GM23338 (cell line): ENCODE data around the gene MORC1. TPM values are rescaled to one million over a fixed set of nuclear protein-coding genes. Genes with fewer than 3 reads are reported as not detected.

Source experiments
- ATAC-seq: fragments of 200-7000 bp; cut with Tn5 transposase; 3 replicates; pipeline ENCODE4 v1.9.1; 2020
- DNase-seq: peaks from one replicate; pipeline ENCODE4 v3.0.0-alpha.2; 2015; ENCODE audit warnings: low spot score
- H2AFZ ChIP-seq: fragments of 200-600 bp; sonication (generic); 2 replicates; pipeline ENCODE4 v1.8.0; 2016; ENCODE audit warnings: antibody characterized with exemption, mild to moderate bottlenecking, moderate library complexity
- H3F3A ChIP-seq: fragments of 200-600 bp; sonication (generic); replicated peaks from 2 replicates; pipeline ENCODE4 v1.8.0; 2017; ENCODE audit warnings: antibody characterized with exemption, mixed run types, low read depth
- H3K27ac ChIP-seq: fragments of 200-600 bp; sonication (generic); 2 replicates; pipeline ENCODE4 v1.6.1; 2016; ENCODE audit warnings: low read depth
- H3K27me3 ChIP-seq: fragments of 200-600 bp; sonication (generic); 2 replicates; pipeline ENCODE4 v1.8.0; 2016; ENCODE audit warnings: mild to moderate bottlenecking, mixed run types, moderate library complexity; ENCODE audit not compliant: insufficient read depth
- H3K36me3 ChIP-seq: fragments of 200-600 bp; sonication (generic); 2 replicates; pipeline ENCODE4 v1.8.0; 2016; ENCODE audit warnings: mild to moderate bottlenecking; ENCODE audit not compliant: insufficient read depth
- H3K4me1 ChIP-seq: fragments of 200-600 bp; sonication (generic); 2 replicates; pipeline ENCODE4 v1.8.0; 2016; ENCODE audit warnings: mild to moderate bottlenecking, moderate library complexity; ENCODE audit not compliant: insufficient read depth
- H3K4me2 ChIP-seq: fragments of 200-600 bp; sonication (generic); 2 replicates; pipeline ENCODE4 v1.7.1; 2017; ENCODE audit warnings: mixed run types
- H3K4me3 ChIP-seq: fragments of 200-600 bp; sonication (generic); 2 replicates; pipeline ENCODE4 v1.6.1; 2016; ENCODE audit warnings: mixed run types
- H3K79me2 ChIP-seq: fragments of 200-600 bp; sonication (generic); replicated peaks from 2 replicates; pipeline ENCODE4 v1.8.0; 2017; ENCODE audit warnings: mild to moderate bottlenecking; ENCODE audit not compliant: insufficient read depth
- H3K9me2 ChIP-seq: fragments of 200-600 bp; sonication (generic); 2 replicates; pipeline ENCODE4 v1.8.0; 2017; ENCODE audit not compliant: insufficient read depth
- H4K20me1 ChIP-seq: fragments of 200-600 bp; sonication (generic); replicated peaks from 2 replicates; pipeline ENCODE4 v1.8.0; 2017; ENCODE audit warnings: mild to moderate bottlenecking; ENCODE audit not compliant: insufficient read depth
- H3K27ac Mint-ChIP-seq: 2 replicates; pipeline ENCODE4 v1.8.0; 2020; ENCODE audit warnings: inconsistent platforms, mild to moderate bottlenecking, moderate library complexity, mixed read lengths
- H3K27me3 Mint-ChIP-seq: 3 replicates; pipeline ENCODE4 v1.8.0; 2022; ENCODE audit warnings: low read depth, mild to moderate bottlenecking, moderate library complexity, mixed read lengths, inconsistent platforms; ENCODE audit not compliant: insufficient read depth, poor library complexity
- H3K36me3 Mint-ChIP-seq: 3 replicates; pipeline ENCODE4 v1.8.0; 2021; ENCODE audit warnings: low read depth, mild to moderate bottlenecking, inconsistent platforms, moderate library complexity, mixed read lengths
- H3K4me1 Mint-ChIP-seq: 3 replicates; pipeline ENCODE4 v1.8.0; 2020; ENCODE audit warnings: mild to moderate bottlenecking, inconsistent platforms, mixed read lengths
- H3K4me3 Mint-ChIP-seq: 3 replicates; pipeline ENCODE4 v1.8.0; 2021; ENCODE audit warnings: moderate library complexity, mild to moderate bottlenecking, inconsistent platforms, mixed read lengths
- H3K9me3 Mint-ChIP-seq: 3 replicates; pipeline ENCODE4 v1.8.0; 2020; ENCODE audit warnings: moderate library complexity, mild to moderate bottlenecking, inconsistent platforms, mixed read lengths
- CREB1 ChIP-seq: fragments of 250-450 bp; sonication (Bioruptor Pico); IDR thresholded peaks from 2 replicates; pipeline ENCODE4 v1.5.0; 2020; ENCODE audit warnings: low read depth, mild to moderate bottlenecking, moderate library complexity
- CTCF ChIP-seq, 2 experiments: fragments of 200-600 bp in 1 of 2; sonication (generic) in 1 of 2; conservative IDR thresholded peaks; 2 replicates each; pipeline versions ENCODE4 v1.5.1 to v1.6.1; 2016 to 2017; ENCODE audit warnings: antibody characterized with exemption in 2 of 2, low read depth in 2 of 2, mild to moderate bottlenecking in 2 of 2, moderate library complexity in 1 of 2
- EZH2 ChIP-seq: fragments of 200-600 bp; sonication (generic); IDR thresholded peaks from one replicate; pipeline ENCODE4 v1.8.0; 2017; ENCODE audit warnings: antibody characterized with exemption, mild to moderate bottlenecking, low read depth; ENCODE audit not compliant: unreplicated experiment
- EZH2phosphoT487 ChIP-seq: fragments of 200-600 bp; sonication (generic); IDR thresholded peaks from one replicate; pipeline ENCODE4 v1.8.1; 2018; ENCODE audit warnings: antibody characterized with exemption; ENCODE audit not compliant: unreplicated experiment
- JUNB ChIP-seq: IDR thresholded peaks from one replicate; pipeline ENCODE4 v1.6.1; 2016; ENCODE audit warnings: antibody characterized with exemption; ENCODE audit not compliant: unreplicated experiment
- NANOG ChIP-seq: IDR thresholded peaks from 2 replicates; pipeline ENCODE4 v1.6.1; 2016; ENCODE audit warnings: antibody characterized with exemption, borderline replicate concordance
- POLR2AphosphoS5 ChIP-seq: IDR thresholded peaks from 2 replicates; pipeline ENCODE4 v1.6.1; 2016; ENCODE audit warnings: antibody characterized with exemption, low read depth
- REST ChIP-seq: IDR thresholded peaks from one replicate; pipeline ENCODE4 v1.6.1; 2018; ENCODE audit warnings: antibody characterized with exemption; ENCODE audit not compliant: unreplicated experiment
- STAT1 ChIP-seq: IDR thresholded peaks from one replicate; pipeline ENCODE4 v1.6.1; 2016; ENCODE audit warnings: antibody characterized with exemption; ENCODE audit not compliant: unreplicated experiment
- ZNF114 ChIP-seq: fragments of 250-450 bp; sonication (Bioruptor Pico); IDR thresholded peaks from 2 replicates; pipeline ENCODE4 v1.5.0; 2020; ENCODE audit warnings: mild to moderate bottlenecking, moderate library complexity
- ZNF331 ChIP-seq: fragments of 250-450 bp; sonication (Bioruptor Pico); IDR thresholded peaks from 2 replicates; pipeline ENCODE4 v1.5.0; 2020; ENCODE audit warnings: low read depth, mild to moderate bottlenecking, moderate library complexity
- ZNF462 ChIP-seq: fragments of 250-450 bp; sonication (Bioruptor Pico); IDR thresholded peaks from 2 replicates; pipeline ENCODE4 v1.5.0; 2020; ENCODE audit warnings: mild to moderate bottlenecking, moderate library complexity
- polyA plus RNA-seq: library from polyadenylated mRNA; unstranded; fragments of >200 nt; fragmentation: Nextera tagmentation; extraction: Ambion mirVana; gene quantifications from 2 replicates; pipeline ENCODE4 v1.2.1, GENCODE V29; 2016
- total RNA-seq: library from RNA; depleted of rRNA; stranded (reverse); fragments of >200 nt; shearing (Covaris generic); gene quantifications from 2 replicates; pipeline ENCODE4 v1.2.3, GENCODE V29; 2014

Gene MORC1
- total and polyA plus RNA-seq, 2 experiments from 2014 or later, result not detected

- no peaks in the 10 kb centered on the region for H3K4me1 Mint-ChIP-seq
- H3K9me3 Mint-ChIP-seq, result no peaks in the 10 kb centered on the region
- H3K79me2 ChIP-seq, result no peaks in the 10 kb centered on the region
- TF ChIP-seq ZNF462 (CRISPR knock-in tag) (no peak), POLR2AphosphoS5 (no peak), EZH2 (no peak), REST (no peak), STAT1 (no peak), CREB1 (CRISPR knock-in tag) (no peak), JUNB (no peak), NANOG (no peak), EZH2phosphoT487 (no peak), ZNF114 (CRISPR knock-in tag) (no peak), CTCF (conservative IDR thresholded peaks at IDR 0.05; ENCODE audit: low read depth in 2 of 2) (no peak), ZNF331 (CRISPR knock-in tag) (no peak)
- no peaks in the 10 kb centered on the region for H4K20me1 ChIP-seq
- H3K27ac Mint-ChIP-seq, result no peak overlapping the region
- no peak overlapping the region for H3K4me3 ChIP-seq
- H3K27me3 Mint-ChIP-seq, result no peaks in the 10 kb centered on the region
- no peak overlapping the region for H3K4me2 ChIP-seq
- H3K27me3 ChIP-seq, result no peaks in the 10 kb centered on the region
- peak overlapping the region; percentile 49; the same call in 1 of the 2 replicates for H2AFZ ChIP-seq
- DNase-seq (no peak), ATAC-seq (no peak)
- H3F3A ChIP-seq, result no peaks in the 10 kb centered on the region
- no peaks in the 10 kb centered on the region for H3K36me3 Mint-ChIP-seq
- H3K9me2 ChIP-seq, result no peaks in the 10 kb centered on the region
- H3K36me3 ChIP-seq, result no peaks in the 10 kb centered on the region
- no peak overlapping the region for H3K27ac ChIP-seq
- no peak overlapping the region for H3K4me3 Mint-ChIP-seq
- H3K4me1 ChIP-seq, result no peaks in the 10 kb centered on the region
Measured at GRCh38 chr3:109114746-109115145, 3.2 kb downstream of the MORC1 start.
